MG63 (cell line): Measurements from ENCODE around the gene FKBP14. TPM values are rescaled to one million over a fixed set of nuclear protein-coding genes. Genes with fewer than 3 reads are reported as not detected.

Source experiments
- DNase-seq: peaks from one replicate; pipeline ENCODE4 v3.0.0-alpha.2; 2020
- H3K27me3 ChIP-seq: fragments of 250-450 bp; sonication (Bioruptor Pico); 2 replicates; pipeline ENCODE4 v1.5.1; 2020; ENCODE audit warnings: mild to moderate bottlenecking, moderate library complexity
- H3K36me3 ChIP-seq: fragments of 250-450 bp; sonication (Bioruptor Pico); 2 replicates; pipeline ENCODE4 v1.5.1; 2020; ENCODE audit warnings: mild to moderate bottlenecking, moderate library complexity
- H3K4me3 ChIP-seq: fragments of 250-450 bp; sonication (Bioruptor Pico); 2 replicates; pipeline ENCODE4 v1.5.1; 2020; ENCODE audit warnings: mild to moderate bottlenecking, moderate library complexity
- H3K9me3 ChIP-seq: fragments of 250-450 bp; sonication (Bioruptor Pico); 2 replicates; pipeline ENCODE4 v1.5.1; 2020; ENCODE audit warnings: mild to moderate bottlenecking, moderate library complexity
- total RNA-seq: library from RNA; depleted of rRNA; stranded (reverse); fragments of >200 nt; shearing (Covaris generic); gene quantifications from 2 replicates; pipeline ENCODE4 v1.2.3, GENCODE V29; 2014; ENCODE audit warnings: low replicate concordance

FKBP14 gene
- total RNA-seq, 1 experiment from 2014 or later, result 8.1 TPM

DNA sequence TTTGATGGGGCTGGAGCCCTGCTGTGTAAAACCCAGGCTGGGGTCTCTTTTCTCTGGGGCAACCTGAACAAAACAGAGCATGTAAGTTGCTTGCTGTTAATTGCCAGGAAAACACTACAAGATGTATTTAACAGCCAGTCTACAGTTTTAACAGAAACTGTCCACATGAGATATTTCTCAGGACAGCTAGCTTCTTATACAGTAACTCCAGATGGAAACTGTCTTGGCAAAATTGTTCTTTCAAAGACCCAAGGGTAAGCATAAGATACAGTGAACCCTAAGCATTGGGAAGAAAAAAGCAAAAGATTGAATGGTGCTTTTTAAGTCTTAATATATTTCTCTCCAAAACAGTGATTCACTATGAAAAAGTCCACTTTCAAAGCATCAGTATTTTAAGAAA lies 8.1 kb downstream of the FKBP14 start:
- no peak overlapping the region for H3K4me3 ChIP-seq
- peaks cover 6% of the 10 kb centered on the region for H3K36me3 ChIP-seq
- DNase-seq, result no peak

DNA sequence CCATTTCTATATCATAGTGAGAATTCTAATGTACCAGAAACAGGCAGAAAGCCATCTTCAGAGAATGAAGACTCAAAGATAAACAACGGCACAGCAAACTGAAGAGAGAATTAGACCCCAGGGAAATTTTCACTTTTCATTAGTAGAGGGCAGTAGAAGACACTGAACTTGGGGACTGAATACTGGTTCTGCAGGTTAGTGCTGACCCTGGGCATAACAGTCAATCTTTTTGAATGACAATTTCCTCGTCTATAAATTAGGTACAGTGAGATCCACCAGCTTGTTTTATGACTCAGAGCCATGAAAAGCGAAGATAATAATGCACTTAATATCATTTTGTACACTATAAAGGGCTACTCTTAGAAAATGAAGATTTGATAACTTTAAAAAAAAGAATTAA lies 13.7 kb downstream of the FKBP14 start:
- no peak for DNase-seq
- Histone ChIP-seq H3K4me3 (no peak overlapping the region), H3K27me3 (no peaks in the 10 kb centered on the region), H3K9me3 (no peaks in the 10 kb centered on the region), H3K36me3 (peaks cover 2% of the 10 kb centered on the region)

More for the DNA sequence above, 8.1 kb downstream of the FKBP14 start:
- H3K9me3 ChIP-seq, result no peaks in the 10 kb centered on the region
- H3K27me3 ChIP-seq, result no peaks in the 10 kb centered on the region

DNA sequence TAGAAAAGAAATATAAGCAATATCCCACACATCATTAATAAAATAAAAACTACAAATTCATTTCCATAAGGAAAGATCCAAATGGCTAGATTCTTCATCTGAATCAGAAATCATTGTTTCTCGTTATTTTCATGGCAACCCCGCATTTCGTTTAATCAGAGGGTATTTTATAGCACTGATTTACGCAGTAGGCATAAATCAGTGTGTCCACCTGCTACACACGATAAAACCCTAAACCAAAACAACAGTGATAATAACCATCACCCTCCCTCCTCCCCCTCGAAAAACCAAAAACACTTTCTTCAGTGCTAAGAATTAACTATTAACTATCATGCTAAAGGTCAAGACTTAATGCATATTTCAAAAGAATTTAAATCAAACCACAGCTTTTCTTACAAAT lies 16.5 kb downstream of the FKBP14 start:
- no peak overlapping the region for H3K4me3 ChIP-seq
- H3K27me3 ChIP-seq, result no peaks in the 10 kb centered on the region
- H3K9me3 ChIP-seq, result no peaks in the 10 kb centered on the region
- peaks cover 2% of the 10 kb centered on the region; the same call in 1 of the 2 replicates for H3K36me3 ChIP-seq
- DNase-seq, result no peak

DNA sequence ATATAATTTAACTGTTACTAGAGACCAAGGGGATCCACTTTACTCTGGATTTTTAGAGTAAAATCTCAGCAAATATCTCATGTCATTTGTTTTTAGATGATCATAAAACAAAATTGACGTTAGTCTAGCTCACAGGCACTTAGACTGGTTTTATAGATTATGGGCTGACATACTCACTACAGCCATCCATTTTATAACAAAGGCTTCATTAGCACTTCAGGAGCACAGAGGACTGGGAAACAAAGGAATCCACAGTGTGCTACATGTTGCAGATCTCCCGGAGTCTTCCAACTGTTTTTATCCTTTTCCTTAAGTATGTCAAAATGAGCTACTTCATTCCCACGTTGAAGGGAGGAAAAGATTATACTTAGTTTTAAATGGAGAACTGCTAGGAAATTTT lies 21.0 kb downstream of the FKBP14 start:
- H3K36me3 ChIP-seq, result no peaks in the 10 kb centered on the region
- H3K27me3 ChIP-seq, result no peaks in the 10 kb centered on the region
- DNase-seq, result no peak
- no peak overlapping the region for H3K4me3 ChIP-seq
- H3K9me3 ChIP-seq, result no peaks in the 10 kb centered on the region

DNA sequence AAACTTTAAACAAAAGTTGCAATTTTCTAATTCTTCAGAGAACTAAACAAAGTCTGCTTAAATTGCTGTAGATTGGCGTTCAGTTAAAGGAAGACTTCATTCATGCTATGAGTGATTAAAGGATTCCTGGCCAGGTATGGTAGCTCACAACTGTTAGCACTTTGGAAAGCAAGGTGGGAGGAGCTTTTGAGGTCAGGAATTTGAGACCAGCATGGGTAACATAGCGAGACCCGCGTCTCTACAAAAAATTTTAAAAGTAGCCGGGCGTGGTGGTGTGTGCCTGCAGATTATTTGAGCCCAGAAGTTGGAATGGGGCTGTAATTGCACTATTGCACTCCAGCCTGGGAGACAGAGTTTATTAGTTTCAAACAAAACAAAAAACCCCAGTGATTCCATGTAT lies 23.4 kb downstream of the FKBP14 start:
- no peak for DNase-seq
- Histone ChIP-seq H3K4me3 (no peak overlapping the region), H3K36me3 (no peaks in the 10 kb centered on the region), H3K9me3 (no peaks in the 10 kb centered on the region), H3K27me3 (no peaks in the 10 kb centered on the region)

DNA sequence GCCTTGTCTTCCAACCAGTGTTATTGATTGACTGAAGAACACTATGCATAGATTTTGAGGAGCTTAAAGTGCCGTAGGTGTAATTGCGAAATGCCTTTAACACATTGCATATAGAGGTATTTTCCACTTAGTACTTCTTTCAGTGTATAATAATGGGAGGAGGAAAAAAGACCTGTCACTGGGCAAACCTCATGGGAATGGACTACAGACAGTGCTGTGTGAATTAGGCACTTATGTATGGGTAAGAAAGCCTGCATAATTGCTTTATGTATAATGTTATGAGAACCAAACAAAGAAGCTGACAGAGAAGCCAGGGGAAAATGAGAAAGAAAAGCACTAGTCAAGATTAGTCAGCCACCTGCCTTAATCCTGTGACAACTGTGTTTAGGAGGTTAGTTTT lies 24.5 kb downstream of the FKBP14 start:
- Histone ChIP-seq H3K27me3 (no peaks in the 10 kb centered on the region), H3K4me3 (no peak overlapping the region), H3K36me3 (no peaks in the 10 kb centered on the region), H3K9me3 (no peaks in the 10 kb centered on the region)
- no peak for DNase-seq

DNA sequence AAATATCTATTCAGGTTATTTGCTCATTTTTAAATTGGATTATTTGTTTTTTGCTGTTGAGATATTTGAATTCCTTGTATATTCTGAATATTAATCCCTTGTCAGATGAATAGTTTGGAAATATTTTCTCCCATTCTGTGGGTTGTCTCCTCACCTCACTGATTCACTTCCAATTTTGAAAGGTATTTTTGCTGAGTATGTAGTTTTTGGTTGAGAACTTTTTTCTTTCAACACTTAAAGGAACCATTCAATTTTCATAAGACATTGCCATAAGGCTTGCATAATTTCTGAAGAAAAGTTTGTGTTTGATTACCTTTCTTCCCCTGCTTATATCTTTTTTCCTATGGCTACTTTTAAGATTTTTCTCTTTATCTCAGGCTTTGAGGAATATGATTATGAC lies 28.0 kb downstream of the FKBP14 start:
- Histone ChIP-seq H3K36me3 (no peaks in the 10 kb centered on the region), H3K27me3 (no peaks in the 10 kb centered on the region), H3K4me3 (no peak overlapping the region), H3K9me3 (peaks cover 2% of the 10 kb centered on the region; the same call in 1 of the 2 replicates)
- no peak for DNase-seq

DNA sequence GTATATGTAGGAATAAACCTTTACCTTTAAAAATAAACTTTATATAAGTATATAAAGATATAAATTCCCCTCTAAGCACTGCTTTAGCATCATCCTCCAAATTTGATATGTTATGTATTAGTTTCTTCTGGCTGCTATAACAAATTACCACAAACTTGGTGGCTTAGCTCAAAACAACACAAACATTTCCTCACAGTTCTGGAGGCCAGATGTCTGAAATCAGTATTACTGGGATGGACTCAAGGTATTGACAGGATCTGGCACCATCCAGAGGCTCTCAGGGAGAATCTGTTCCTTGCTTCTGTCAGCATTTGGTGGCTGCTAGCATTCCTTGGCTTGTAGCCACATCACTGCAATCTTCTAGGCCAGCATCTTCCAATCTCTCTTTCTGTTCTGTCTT lies 30.2 kb downstream of the FKBP14 start:
- no peaks in the 10 kb centered on the region for H3K27me3 ChIP-seq
- H3K4me3 ChIP-seq, result no peak overlapping the region
- no peaks in the 10 kb centered on the region for H3K36me3 ChIP-seq
- no peak for DNase-seq
- H3K9me3 ChIP-seq, result peaks cover 3% of the 10 kb centered on the region; the same call in 1 of the 2 replicates

DNA sequence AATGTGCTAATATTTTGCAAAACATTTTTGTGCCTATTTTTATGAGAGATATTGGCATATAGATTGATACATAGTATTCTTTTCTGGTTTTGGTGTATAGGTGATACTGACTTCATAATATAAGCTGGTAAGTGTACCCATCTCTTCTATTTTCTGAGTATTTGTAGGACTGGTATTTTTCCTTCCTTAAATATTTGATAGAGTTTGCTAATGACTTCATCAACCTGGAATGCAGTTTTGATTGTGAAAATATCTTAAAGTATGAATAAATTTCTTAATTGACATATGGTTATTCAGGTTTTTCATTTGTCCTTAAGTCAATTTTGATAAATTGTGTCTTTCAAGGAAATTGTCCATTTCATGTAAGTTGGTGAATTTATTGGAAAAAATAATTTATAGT lies 30.9 kb downstream of the FKBP14 start:
- no peaks in the 10 kb centered on the region for H3K27me3 ChIP-seq
- no peak overlapping the region for H3K4me3 ChIP-seq
- no peak for DNase-seq

DNA sequence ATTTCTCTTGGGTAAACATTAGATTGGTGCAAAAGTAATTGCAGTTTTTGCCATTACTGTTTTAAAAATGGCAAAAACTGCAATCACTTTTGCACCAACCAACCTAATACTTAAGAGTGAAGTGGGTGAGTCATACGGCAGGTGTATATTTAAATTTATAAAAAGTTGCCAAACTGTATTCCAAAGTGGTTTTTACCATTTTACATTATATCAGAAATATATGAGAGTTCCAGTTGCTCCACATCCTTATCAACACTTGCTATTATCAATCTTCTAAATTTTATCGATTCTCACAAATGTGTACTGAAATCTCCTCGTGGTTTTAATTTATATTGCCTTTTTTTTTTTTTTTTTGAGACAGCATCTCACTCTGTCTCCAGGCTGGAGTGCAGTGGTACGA lies 33.4 kb downstream of the FKBP14 start:
- no peaks in the 10 kb centered on the region; the same call in 1 of the 2 replicates for H3K36me3 ChIP-seq
- no peak for DNase-seq
- H3K27me3 ChIP-seq, result no peaks in the 10 kb centered on the region
- peaks cover 3% of the 10 kb centered on the region; the same call in 1 of the 2 replicates for H3K9me3 ChIP-seq
- H3K4me3 ChIP-seq, result no peak overlapping the region

More for the DNA sequence above, 30.9 kb downstream of the FKBP14 start:
- Histone ChIP-seq H3K9me3 (peaks cover 3% of the 10 kb centered on the region; the same call in 1 of the 2 replicates), H3K36me3 (no peaks in the 10 kb centered on the region)

DNA sequence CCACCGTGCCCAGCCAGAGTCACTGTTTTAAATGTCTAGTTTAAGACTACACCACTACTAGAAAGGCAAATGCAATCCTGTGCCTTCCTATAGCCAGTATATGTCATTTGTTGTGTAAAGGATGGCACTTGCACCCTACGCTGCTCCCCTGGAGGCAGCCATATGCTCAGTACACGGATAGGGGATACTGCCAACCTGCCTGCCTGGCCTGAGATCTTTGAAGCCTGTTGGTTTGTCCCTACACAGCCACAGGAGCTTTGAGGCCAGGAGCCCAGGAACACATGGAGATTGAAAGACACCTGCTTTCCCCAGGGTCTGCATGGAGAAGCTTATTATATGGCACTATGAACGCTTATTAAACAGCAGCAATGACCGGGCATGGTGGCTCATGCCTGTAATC lies 34.6 kb downstream of the FKBP14 start:
- no peak for DNase-seq
- no peaks in the 10 kb centered on the region for H3K27me3 ChIP-seq
- H3K36me3 ChIP-seq, result no peaks in the 10 kb centered on the region; the same call in 1 of the 2 replicates
- no peak overlapping the region for H3K4me3 ChIP-seq
- H3K9me3 ChIP-seq, result peaks cover 3% of the 10 kb centered on the region; the same call in 1 of the 2 replicates

DNA sequence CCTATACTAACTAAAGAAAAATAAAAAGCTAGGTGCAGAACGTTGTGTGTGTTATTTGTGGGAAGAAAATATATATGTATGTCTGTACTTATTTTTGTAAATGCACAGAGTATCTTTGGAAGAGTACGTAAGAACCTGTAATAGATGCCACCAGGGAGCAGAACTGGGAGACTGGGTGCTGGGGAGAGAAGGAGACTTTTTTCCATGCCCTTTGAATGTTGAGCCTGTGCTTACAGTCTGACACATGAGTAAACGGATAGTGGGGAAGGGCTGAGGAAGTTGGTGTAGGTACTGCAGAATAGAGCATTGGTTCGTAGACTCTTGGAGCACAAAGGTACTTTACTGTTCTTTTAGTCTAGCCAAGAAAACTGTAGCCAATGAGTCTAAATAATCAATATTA lies 35.6 kb downstream of the FKBP14 start:
- no peak for DNase-seq

DNA sequence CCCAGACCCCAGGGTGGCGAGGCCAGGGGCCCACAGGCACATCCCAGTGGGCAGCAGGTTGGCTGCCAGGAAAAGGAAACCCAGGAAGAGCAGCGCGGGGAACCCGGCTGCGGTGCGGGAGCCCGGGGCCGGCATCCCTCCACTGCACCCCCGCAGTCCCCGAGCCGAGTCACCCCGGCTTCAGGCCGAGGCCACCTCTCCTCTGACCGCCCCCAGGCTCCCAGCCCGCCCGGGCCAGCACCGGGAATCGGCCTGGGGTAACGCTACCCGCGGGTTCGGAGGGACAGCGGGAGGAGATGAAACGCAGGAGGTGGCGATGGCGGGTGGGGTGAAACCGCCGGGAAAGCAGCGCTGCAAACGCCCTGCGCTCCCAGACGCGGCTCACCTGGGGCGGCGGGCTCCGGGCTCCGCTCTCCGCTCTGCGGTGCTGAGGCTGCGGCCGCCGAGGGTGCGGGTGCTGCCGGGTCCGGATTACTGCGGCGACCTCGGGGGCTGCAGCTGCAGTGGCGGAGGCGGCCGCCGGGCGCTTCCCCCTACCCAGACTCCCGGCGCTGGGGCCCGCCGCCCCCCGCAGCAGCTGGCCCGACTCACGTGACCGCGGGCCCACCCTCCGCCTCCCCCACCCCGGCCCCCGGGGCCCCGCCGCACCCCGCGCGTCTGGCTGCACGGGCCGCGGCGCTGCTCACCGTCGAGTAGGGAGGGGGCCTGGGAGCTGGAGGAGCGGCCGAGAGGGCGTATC lies 37.1 kb downstream of the FKBP14 start, which contains the start of gene SCRN1:
TSS of gene SCRN1 (minus strand) at position 545 of the 739 bp plus-strand sequence. CDS start 20,734 bp downstream, outside the sequence.
- peak; percentile 61 for DNase-seq
- no peaks in the 10 kb centered on the region; the same call in 1 of the 2 replicates for H3K36me3 ChIP-seq
- H3K27me3 ChIP-seq, result no peaks in the 10 kb centered on the region
- H3K4me3 ChIP-seq, result peak within 1 kb of the TSS; percentile 82
- peaks cover 3% of the 10 kb centered on the region; the same call in 1 of the 2 replicates for H3K9me3 ChIP-seq

More for the DNA sequence above, 35.6 kb downstream of the FKBP14 start:
- Histone ChIP-seq H3K27me3 (no peaks in the 10 kb centered on the region), H3K36me3 (no peaks in the 10 kb centered on the region; the same call in 1 of the 2 replicates), H3K9me3 (peaks cover 3% of the 10 kb centered on the region; the same call in 1 of the 2 replicates), H3K4me3 (no peak overlapping the region)

DNA sequence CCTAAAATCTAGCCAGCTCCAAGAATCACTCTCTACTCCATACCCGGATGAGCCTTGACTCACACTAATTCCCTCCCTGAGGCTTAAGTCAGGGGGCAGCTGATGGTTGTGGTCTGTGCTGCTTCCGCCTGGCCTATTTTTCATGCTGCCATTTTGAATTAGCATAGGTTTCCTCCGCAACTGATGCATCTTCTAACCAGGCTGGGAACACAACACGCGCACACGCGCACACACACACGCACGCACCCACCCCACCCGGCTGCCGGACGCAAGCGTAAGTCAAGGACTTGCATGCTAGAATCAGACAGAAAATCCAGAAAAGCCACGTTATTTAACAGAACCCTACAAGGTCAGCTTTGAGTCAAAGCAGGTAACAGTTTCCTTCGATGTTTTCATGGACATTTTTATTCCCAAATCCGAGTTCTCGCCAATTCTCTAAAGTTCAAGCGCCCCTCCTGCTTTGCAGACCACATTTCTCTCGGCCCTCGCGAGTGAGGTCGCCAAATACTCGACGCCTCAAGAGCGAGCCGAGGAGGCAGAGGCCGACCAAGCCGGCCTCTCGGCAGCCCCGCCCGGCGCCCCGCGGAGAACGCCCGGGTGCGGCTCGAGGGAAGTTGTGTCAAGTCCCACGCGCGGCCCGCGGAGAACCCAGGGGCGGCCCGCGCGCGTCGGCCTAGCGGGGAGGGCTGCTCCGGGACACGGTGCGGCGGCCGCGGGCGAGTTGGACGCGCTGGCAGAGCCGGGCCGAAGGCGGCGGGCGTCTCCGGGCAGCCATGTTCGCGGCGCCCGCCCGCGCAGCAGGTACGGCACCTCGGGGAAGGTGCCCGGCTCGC lies 37.9 kb downstream of the FKBP14 start:
- H3K9me3 ChIP-seq, result peaks cover 2% of the 10 kb centered on the region; the same call in 1 of the 2 replicates
- no peaks in the 10 kb centered on the region for H3K27me3 ChIP-seq
- DNase-seq, result peak; percentile 54
- no peaks in the 10 kb centered on the region; the same call in 1 of the 2 replicates for H3K36me3 ChIP-seq
- H3K4me3 ChIP-seq, result peak overlapping the region; percentile 82

DNA sequence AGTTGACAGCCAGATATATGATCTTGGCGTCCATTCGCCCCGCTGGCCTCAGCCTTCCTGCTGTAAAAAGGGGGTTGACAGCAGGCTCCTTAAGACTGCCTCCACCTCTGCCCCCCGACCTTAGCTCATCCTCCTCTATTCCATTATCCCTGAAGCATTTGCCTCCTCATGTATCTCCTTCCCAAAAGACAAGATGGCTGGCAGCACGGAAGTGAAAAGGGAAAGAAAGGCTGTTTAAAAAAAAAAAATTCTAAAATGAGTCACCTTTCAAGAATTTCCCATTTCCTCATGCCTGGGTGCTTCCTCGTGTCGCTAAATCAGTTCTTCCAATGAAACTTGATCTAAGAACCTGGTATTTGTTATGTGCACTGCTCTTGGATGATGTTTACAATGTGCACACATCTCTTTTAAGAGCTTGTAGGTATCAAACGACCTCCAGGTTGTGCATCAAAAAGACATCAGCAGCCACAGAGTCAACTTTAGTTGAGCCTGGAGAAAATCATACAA lies 38.6 kb downstream of the FKBP14 start:
- peak; percentile 8 for DNase-seq
- Histone ChIP-seq H3K36me3 (no peaks in the 10 kb centered on the region; the same call in 1 of the 2 replicates), H3K4me3 (peak overlapping the region; percentile 82), H3K9me3 (no peaks in the 10 kb centered on the region), H3K27me3 (no peaks in the 10 kb centered on the region)

DNA sequence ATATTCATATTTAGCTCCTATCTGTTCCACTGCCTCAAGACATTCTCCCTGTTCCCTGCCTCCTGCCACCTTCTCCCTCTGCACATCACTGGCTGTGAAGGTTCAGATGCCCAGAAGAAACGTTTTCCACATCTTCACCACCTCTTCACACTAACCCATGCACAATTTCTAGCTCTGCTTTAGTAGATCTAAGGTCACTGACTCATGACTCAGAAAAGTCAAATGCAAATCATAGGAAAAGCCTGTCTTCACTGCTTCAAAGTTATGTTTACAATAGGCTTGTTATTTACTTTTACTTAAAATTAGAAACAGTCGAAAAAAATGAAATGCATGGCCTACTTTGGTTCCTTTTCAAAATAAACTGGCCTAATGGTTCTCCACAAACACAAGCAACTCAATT lies 39.4 kb downstream of the FKBP14 start:
- DNase-seq, result no peak
- H3K4me3 ChIP-seq, result no peak overlapping the region

DNA sequence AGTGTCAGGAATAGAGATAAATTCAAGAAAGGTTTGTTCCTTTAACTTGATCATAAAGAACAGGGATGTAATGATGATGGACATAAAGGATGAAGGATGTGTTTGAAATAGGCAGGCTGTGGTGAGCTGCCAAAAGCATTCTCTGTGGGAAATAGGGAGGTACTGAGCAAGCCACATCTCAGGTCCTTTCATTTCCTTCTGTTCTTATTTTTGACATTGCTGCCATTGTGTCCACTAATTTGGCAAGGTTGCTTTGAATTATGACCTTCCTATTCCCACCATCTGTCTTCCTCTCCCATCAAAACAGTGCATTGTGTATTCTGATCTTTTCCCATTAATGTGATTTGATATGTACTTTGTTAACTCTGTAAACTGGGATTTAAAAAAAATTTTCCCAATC lies 46.4 kb downstream of the FKBP14 start:
- H3K4me3 ChIP-seq, result no peak overlapping the region
- H3K9me3 ChIP-seq, result no peaks in the 10 kb centered on the region
- peaks cover 6% of the 10 kb centered on the region; the same call in 1 of the 2 replicates for H3K36me3 ChIP-seq
- no peaks in the 10 kb centered on the region for H3K27me3 ChIP-seq
- DNase-seq, result no peak

More for the DNA sequence above, 39.4 kb downstream of the FKBP14 start:
- Histone ChIP-seq H3K27me3 (no peaks in the 10 kb centered on the region), H3K36me3 (no peaks in the 10 kb centered on the region; the same call in 1 of the 2 replicates), H3K9me3 (no peaks in the 10 kb centered on the region)
